A673 (cell line): ENCODE measurements around the gene DHRS4L2. TPM values are rescaled to one million over a fixed set of nuclear protein-coding genes. Genes with fewer than 3 reads are reported as not detected.
"Not testable (repeated sequence)": the region's sequence is repeated elsewhere in the genome, so short reads cannot be mapped to it uniquely, and the experiment has no call there.

Experiments
- BruUV-seq: library from RNA; stranded (reverse); fragments of 400-500 nt; replicated peaks from 2 replicates; lab custom pipeline; 2021; lab: Mats Ljungman, UMichigan
- CTCF ChIA-PET: fragments of 300-600 bp; sonication (Branson Sonifier 250); formaldehyde crosslinking; loops from one replicate; lab custom pipeline; 2022; ENCODE audit warnings: antibody characterized with exemption; lab: Charles Lee
- POLR2A ChIA-PET: fragments of 300-600 bp; sonication (Branson Sonifier 250); formaldehyde crosslinking; loops from one replicate; lab custom pipeline; 2022; ENCODE audit warnings: antibody characterized with exemption; ENCODE audit not compliant: low non-redundant PET; lab: Charles Lee
- DNase-seq: peaks from one replicate; pipeline ENCODE4 v3.0.0-alpha.2; 2015; ENCODE audit warnings: low spot score
- H3K27ac ChIP-seq: fragments of 200-600 bp; sonication (generic); 2 replicates; pipeline ENCODE4 v1.5.1; 2016; ENCODE audit warnings: mixed run types, low read depth, mild to moderate bottlenecking, mixed read lengths, antibody characterized with exemption, low read length; ENCODE audit not compliant: poor library complexity, severe bottlenecking
- H3K27me3 ChIP-seq: fragments of 200-600 bp; sonication (generic); replicated peaks from 2 replicates; pipeline ENCODE4 v1.6.1; 2017; ENCODE audit warnings: mixed run types, low read depth, mild to moderate bottlenecking, mixed read lengths, antibody characterized with exemption, low read length; ENCODE audit not compliant: insufficient read depth, poor library complexity
- H3K36me3 ChIP-seq: fragments of 200-600 bp; sonication (generic); 2 replicates; pipeline ENCODE4 v1.6.1; 2016; ENCODE audit warnings: mixed run types, mild to moderate bottlenecking, mixed read lengths, antibody characterized with exemption, low read length; ENCODE audit not compliant: insufficient read depth, poor library complexity, severe bottlenecking
- H3K4me1 ChIP-seq: fragments of 200-600 bp; sonication (generic); 2 replicates; pipeline ENCODE4 v1.6.1; 2017; ENCODE audit warnings: mixed run types, mild to moderate bottlenecking, mixed read lengths, antibody characterized with exemption, low read length; ENCODE audit not compliant: insufficient read depth, poor library complexity, severe bottlenecking
- H3K4me3 ChIP-seq: fragments of 200-600 bp; sonication (generic); 2 replicates; pipeline ENCODE4 v1.5.1; 2016; ENCODE audit warnings: low read depth, mixed run types, mild to moderate bottlenecking, mixed read lengths, low read length; ENCODE audit not compliant: poor library complexity, severe bottlenecking
- H3K9me3 ChIP-seq: fragments of 200-600 bp; sonication (generic); 2 replicates; pipeline ENCODE4 v1.6.1; 2016; ENCODE audit warnings: mixed run types, low read depth, mild to moderate bottlenecking, mixed read lengths, antibody characterized with exemption, low read length; ENCODE audit not compliant: poor library complexity, severe bottlenecking
- CTCF ChIP-seq: fragments of 300-800, 200-600 bp; sonication (generic); conservative IDR thresholded peaks from 2 replicates; pipeline ENCODE4 v1.5.1; 2017; ENCODE audit warnings: low read depth, mild to moderate bottlenecking, antibody characterized with exemption, low read length, moderate library complexity, mixed read lengths
- EZH2 ChIP-seq: fragments of 200-600 bp; sonication (generic); IDR thresholded peaks from 2 replicates; pipeline ENCODE4 v1.6.1; 2017; ENCODE audit warnings: borderline replicate concordance, low read depth, mild to moderate bottlenecking, mixed read lengths, antibody characterized with exemption, low read length; ENCODE audit not compliant: poor library complexity, severe bottlenecking
- intact Hi-C: fragments of 100-400 bp; cut with micrococcal nuclease; formaldehyde crosslinking; loops from one replicate; pipeline ENCODE4 v1.10.0; 2022; ENCODE audit not compliant: unreplicated experiment
- total RNA-seq: library from RNA; stranded (reverse); gene quantifications from 2 replicates; pipeline ENCODE4 v1.2.3, GENCODE V29; 2021

DHRS4L2 gene
- total RNA-seq, 1 experiment from 2014 or later, result 9.3 TPM

DNA sequence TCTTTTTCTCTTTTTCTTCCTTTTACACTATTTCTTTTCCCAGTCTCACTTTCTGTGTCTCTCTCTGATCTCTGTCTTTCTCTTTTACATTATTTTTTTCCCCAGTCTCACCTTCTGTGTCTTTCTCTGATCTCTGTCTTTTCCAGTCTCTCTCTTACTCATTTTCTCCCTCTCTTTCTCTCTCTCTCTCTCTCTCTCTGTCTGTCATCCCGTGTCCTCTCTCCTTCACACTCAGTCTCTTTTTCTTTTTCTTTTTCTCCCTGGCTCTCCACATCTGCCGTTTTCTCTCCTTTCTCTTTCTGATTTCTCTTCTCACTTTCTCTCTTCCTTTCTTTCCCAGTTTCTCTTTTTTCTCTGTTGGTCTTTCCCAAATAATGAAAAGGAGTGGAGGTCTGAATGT is 22.3 kb downstream of the DHRS4L2 start:
- CTCF ChIA-PET, result no interaction called here
- TF ChIP-seq CTCF (no peak), EZH2 (no peak)
- intact Hi-C loops, result loop anchor here (10.0 kb wide), 2 partner anchors 56 to 424 kb away; partner anchors contain the start of gene DHRS4
- Histone ChIP-seq H3K36me3 (no peaks in the 10 kb centered on the region), H3K9me3 (no peaks in the 10 kb centered on the region), H3K4me1 (peaks cover 20% of the 10 kb centered on the region), H3K27ac (no peak overlapping the region), H3K27me3 (no peaks in the 10 kb centered on the region), H3K4me3 (no peak overlapping the region)
- BruUV-seq, result no TSS peak
- DNase-seq, result no peak
- POLR2A ChIA-PET, result no interaction called here

DNA sequence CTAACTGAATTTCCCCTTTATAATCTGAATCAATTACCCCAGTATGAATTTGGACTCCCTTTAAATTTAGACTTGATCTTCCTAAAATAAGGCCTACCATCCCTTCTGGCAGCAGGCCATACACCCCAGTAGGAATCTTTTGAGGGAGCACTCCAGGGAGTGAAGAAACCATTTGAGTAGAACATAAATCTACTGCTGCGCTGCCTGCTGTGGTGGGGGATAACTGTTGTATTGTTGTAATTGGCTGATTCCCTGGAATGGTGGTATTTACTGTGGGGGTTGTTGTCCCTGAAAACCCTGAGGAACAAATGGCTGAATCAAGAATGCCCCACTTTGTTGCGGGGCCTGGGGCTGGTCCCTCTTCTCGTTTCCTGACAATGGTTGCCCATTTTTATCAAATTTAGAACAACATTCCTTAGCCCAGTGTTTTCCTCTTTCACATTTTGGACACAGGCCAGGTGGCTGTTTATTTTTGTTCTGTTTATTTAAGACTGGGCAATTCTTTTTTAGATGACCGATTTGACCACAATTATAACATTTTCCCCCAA is 24.1 kb downstream of the DHRS4L2 start:
- CTCF ChIA-PET, H3K27ac ChIP-seq, BruUV-seq, H3K4me3 ChIP-seq, H3K36me3 ChIP-seq, H3K27me3 ChIP-seq, H3K9me3 ChIP-seq, POLR2A ChIA-PET: not testable (repeated sequence)
- H3K4me1 ChIP-seq, result peaks cover 20% of the 10 kb centered on the region
- intact Hi-C loops, result loop anchor here (1.0 to 10.0 kb wide), 3 partner anchors 58 to 422 kb away; partner anchors contain the start of genes DHRS4 and IRF9
- peak; percentile 72 for DNase-seq

DNA sequence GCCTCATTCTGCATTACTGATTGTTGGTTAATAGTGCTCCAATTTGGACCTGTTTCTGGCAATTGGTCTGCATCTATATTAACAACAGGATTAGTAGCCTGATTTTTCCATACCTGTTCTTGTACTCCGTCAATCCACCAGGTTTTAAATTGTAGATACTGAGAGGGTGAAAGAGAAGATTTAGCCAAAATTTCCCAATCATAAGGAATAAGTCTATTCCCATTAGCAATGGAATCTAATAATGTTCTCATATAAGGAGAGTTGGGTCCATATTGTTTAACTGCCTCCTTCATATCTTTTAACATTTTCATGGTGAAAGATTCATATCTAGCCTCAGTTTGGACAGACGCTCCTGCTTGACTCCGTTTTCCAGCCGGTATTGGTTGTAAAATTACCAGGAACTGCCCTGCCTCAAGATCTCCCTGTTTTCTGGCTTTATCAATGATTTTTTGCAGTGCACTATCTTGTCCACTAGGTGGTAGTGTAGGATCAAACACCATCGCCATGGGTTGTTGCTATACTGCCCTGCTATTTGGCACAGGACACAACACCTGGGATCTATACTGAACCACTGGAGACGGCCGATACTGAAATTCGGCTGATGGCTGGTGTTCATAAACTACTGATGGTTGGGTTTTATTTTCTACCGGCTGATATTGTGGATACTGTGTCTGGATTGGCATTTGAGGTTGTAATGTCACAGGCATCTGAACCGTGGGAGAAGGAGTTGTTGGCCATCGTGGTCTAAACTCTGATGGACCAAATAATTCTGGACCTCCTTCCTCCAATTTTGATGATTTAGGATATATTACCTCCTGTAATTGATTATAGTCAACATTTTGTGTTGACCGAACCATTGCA is 25.2 kb downstream of the DHRS4L2 start:
- Histone ChIP-seq H3K36me3 (no peaks in the 10 kb centered on the region), H3K27me3 (no peaks in the 10 kb centered on the region), H3K9me3 (no peaks in the 10 kb centered on the region), H3K27ac (no peak overlapping the region), H3K4me3 (no peak overlapping the region), H3K4me1 (peaks cover 20% of the 10 kb centered on the region)
- TF ChIP-seq CTCF (peak; percentile 84), EZH2 (no peak)
- intact Hi-C loops, result loop anchor here (1.0 to 10.0 kb wide), 6 partner anchors 40 to 421 kb away; partner anchors contain the start of gene DHRS4
- DNase-seq, result peak; percentile 84
- CTCF ChIA-PET, result no interaction called here
- BruUV-seq, result no TSS peak
- POLR2A ChIA-PET, result no interaction called here

GRCh38 chr14:24015745-24016144 is 27.0 kb downstream of the DHRS4L2 start:
- H3K4me3 ChIP-seq, H3K27me3 ChIP-seq, H3K9me3 ChIP-seq, H3K36me3 ChIP-seq, BruUV-seq, POLR2A ChIA-PET, H3K27ac ChIP-seq, DNase-seq, CTCF ChIA-PET: not testable (repeated sequence)
- H3K4me1 ChIP-seq, result peaks cover 20% of the 10 kb centered on the region
- intact Hi-C loops, result loop anchor here (2.0 to 10.0 kb wide), 4 partner anchors 61 to 419 kb away; partner anchors contain the start of gene DHRS4

- H3K4me1 ChIP-seq, H3K27ac ChIP-seq, H3K4me3 ChIP-seq, H3K36me3 ChIP-seq, H3K27me3 ChIP-seq, DNase-seq, H3K9me3 ChIP-seq, POLR2A ChIA-PET, BruUV-seq, CTCF ChIA-PET: not testable (repeated sequence)
- intact Hi-C loops, result loop anchor here (10.0 kb wide), 2 partner anchors 64 to 416 kb away; partner anchors contain the start of gene DHRS4
Measured at GRCh38 chr14:24018978-24019377, 30.2 kb downstream of the DHRS4L2 start.
